HFFc6 (cell line): ENCODE measurements around the gene SUB1. TPM values are rescaled to one million over a fixed set of nuclear protein-coding genes. Genes with fewer than 3 reads are reported as not detected.
"Not testable (repeated sequence)": the region's sequence is repeated elsewhere in the genome, so short reads cannot be mapped to it uniquely, and the experiment has no call there.

Source experiments
- DNase-seq: peaks from one replicate; pipeline ENCODE4 v3.0.0-alpha.2; 2018
- H3K27ac Mint-ChIP-seq: 2 replicates; pipeline ENCODE4 v1.8.0; 2020; ENCODE audit warnings: mild to moderate bottlenecking, mixed read lengths
- H3K27me3 Mint-ChIP-seq: 2 replicates; pipeline ENCODE4 v1.8.0; 2021; ENCODE audit warnings: mild to moderate bottlenecking, moderate library complexity, mixed read lengths; ENCODE audit not compliant: insufficient read depth
- H3K36me3 Mint-ChIP-seq: 2 replicates; pipeline ENCODE4 v1.8.0; 2021; ENCODE audit warnings: low read depth, mixed read lengths
- H3K4me1 Mint-ChIP-seq: 2 replicates; pipeline ENCODE4 v1.8.0; 2020; ENCODE audit warnings: low read depth, mixed read lengths
- H3K4me3 Mint-ChIP-seq: 2 replicates; pipeline ENCODE4 v1.8.0; 2020; ENCODE audit warnings: mild to moderate bottlenecking, moderate library complexity, mixed read lengths
- H3K9me3 Mint-ChIP-seq: 2 replicates; pipeline ENCODE4 v1.8.0; 2020; ENCODE audit warnings: mild to moderate bottlenecking, mixed read lengths
- total RNA-seq, 6 experiments: library from RNA; stranded (reverse); fragmentation: NEBNext Ultra II Directional; extraction: Animal tissue kit (Norgen Biotek cat#: 25700); gene quantifications; 2 replicates in 1 of 6; 3 replicates in 5 of 6; pipeline ENCODE4 v1.2.3, GENCODE V29; 2021
- TF ChIP-seq, protein P1 (sequence below): fragments of 200-600 bp; sonication (generic); IDR thresholded peaks from 2 replicates; pipeline ENCODE4 v1.5.0; 2021; ENCODE audit warnings: antibody characterized with exemption, mild to moderate bottlenecking

The SUB1 gene
- total RNA-seq, 6 experiments from 2014 or later = 288 to 354 (median 319) TPM

DNA sequence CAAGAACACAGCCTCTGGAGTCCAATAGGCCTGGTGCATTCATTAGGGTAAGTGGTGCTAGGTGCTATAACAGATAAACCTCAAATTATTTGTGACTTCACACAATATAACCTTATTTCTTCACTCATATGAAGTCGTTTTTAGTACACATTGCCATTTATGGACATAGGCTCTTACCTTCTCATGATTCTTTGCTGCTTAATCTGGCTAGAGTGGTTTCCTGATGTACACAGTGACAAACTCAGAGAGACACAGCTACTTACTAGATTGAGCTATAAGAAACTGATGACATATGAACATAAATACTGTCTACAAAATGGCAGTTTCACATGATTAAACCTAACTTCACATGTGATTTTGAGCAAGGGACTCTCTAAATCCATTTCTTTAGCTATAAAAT lies 14.2 kb upstream of the SUB1 start:
- Mint-ChIP-seq H3K4me1 (peaks cover 6% of the 10 kb centered on the region; the same call in 1 of the 2 replicates), H3K27me3 (peaks cover 2% of the 10 kb centered on the region), H3K4me3 (no peak overlapping the region), H3K36me3 (no peaks in the 10 kb centered on the region), H3K9me3 (no peaks in the 10 kb centered on the region), H3K27ac (no peak overlapping the region)
- DNase-seq = no peak
- TF ChIP-seq, protein P1, sequence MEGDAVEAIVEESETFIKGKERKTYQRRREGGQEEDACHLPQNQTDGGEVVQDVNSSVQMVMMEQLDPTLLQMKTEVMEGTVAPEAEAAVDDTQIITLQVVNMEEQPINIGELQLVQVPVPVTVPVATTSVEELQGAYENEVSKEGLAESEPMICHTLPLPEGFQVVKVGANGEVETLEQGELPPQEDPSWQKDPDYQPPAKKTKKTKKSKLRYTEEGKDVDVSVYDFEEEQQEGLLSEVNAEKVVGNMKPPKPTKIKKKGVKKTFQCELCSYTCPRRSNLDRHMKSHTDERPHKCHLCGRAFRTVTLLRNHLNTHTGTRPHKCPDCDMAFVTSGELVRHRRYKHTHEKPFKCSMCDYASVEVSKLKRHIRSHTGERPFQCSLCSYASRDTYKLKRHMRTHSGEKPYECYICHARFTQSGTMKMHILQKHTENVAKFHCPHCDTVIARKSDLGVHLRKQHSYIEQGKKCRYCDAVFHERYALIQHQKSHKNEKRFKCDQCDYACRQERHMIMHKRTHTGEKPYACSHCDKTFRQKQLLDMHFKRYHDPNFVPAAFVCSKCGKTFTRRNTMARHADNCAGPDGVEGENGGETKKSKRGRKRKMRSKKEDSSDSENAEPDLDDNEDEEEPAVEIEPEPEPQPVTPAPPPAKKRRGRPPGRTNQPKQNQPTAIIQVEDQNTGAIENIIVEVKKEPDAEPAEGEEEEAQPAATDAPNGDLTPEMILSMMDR = no peak

DNA sequence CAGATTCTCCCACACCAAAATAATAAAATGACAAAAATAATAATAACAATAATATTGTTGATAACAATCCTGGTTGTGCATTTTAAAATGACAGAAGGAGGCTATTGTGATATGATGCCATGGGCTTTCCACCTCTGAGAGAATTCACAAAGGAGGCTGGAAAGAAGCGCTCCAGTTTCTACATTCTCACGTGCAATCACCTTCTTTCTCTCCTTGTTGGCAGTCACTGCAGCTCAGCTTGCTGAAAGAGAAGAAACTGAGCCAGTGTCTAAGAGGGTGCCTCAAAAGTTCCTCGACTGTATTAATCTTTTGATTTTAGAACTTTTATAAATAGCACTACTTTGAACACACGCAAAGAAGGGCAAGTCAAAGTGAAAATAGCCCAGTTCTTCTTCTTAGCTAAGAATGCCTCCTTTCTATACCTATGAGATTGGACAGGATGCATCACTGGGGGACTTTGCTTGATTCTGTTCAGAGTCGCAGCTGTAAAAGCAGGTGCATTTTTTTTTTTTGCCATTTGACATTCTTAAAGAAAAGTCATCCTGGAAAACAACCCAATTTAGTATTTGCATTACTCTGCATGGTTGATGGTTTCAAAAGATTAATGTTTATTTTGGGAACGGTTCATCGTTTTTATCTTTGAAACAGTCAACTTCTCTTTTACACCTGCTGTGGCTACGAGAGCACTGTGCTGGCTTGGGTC lies 12.4 kb upstream of the SUB1 start:
- Mint-ChIP-seq H3K27ac (no peak overlapping the region), H3K36me3 (no peaks in the 10 kb centered on the region), H3K4me3 (no peak overlapping the region), H3K27me3 (no peaks in the 10 kb centered on the region; the same call in 1 of the 2 replicates), H3K9me3 (no peaks in the 10 kb centered on the region), H3K4me1 (peaks cover 6% of the 10 kb centered on the region; the same call in 1 of the 2 replicates)
- TF ChIP-seq, protein P1 = no peak
- DNase-seq = no peak

DNA sequence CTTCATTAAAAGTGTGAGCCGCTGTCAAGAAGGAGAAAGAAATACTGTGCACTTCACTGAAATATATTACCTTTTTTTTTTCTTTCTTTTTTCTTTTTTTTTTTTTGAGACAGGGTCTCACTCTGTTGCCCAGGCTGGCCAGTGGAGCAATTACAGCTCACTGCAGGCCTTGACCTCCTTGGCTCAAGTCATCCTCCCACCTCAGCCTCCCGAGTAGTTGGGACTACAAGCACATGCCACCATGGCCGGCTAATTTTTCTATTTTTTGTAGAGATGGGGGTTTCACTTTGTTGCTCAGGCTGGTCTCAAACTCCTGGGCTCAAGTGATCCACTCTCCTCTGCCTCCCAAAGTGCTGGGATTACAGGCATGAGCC lies 11.9 kb upstream of the SUB1 start:
- H3K27me3 Mint-ChIP-seq, DNase-seq, H3K27ac Mint-ChIP-seq, H3K9me3 Mint-ChIP-seq, H3K4me3 Mint-ChIP-seq, H3K4me1 Mint-ChIP-seq, H3K36me3 Mint-ChIP-seq: not testable (repeated sequence)

DNA sequence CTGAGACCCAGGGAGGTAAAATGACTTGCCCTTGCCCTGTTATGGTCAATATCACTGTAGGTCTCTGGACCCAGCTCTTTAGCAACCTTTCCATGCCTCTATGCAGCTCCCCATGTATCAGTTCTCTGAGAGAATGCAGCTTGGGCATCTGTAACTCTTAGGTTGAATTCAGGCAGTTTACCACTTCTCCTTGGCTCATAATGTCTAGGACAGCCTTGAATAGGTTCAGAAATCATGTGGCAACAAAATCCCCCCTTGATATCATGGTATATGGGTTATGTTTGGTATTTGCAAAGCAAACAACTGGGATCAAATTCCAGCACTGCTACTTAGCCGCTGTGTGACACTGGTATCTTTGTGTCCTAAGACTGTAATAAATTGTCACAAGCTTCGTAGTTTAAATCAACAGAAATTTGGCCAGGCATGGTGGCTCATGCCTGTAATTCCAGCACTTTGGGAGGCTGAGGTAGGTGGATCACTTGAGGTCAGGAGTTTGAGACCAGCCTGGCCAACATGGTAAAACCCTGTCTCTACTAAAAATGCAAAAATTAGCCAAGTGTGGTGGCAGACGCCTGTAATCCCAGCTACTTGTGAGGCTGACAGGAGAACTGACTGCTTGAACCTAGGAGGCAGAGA lies 10.7 kb upstream of the SUB1 start:
- no peaks in the 10 kb centered on the region for H3K4me1 Mint-ChIP-seq
- DNase-seq = no peak
- H3K4me3 Mint-ChIP-seq = no peak overlapping the region
- no peaks in the 10 kb centered on the region for H3K27me3 Mint-ChIP-seq
- no peaks in the 10 kb centered on the region for H3K9me3 Mint-ChIP-seq
- TF ChIP-seq, protein P1 = no peak
- H3K27ac Mint-ChIP-seq = no peak overlapping the region
- H3K36me3 Mint-ChIP-seq = no peaks in the 10 kb centered on the region

DNA sequence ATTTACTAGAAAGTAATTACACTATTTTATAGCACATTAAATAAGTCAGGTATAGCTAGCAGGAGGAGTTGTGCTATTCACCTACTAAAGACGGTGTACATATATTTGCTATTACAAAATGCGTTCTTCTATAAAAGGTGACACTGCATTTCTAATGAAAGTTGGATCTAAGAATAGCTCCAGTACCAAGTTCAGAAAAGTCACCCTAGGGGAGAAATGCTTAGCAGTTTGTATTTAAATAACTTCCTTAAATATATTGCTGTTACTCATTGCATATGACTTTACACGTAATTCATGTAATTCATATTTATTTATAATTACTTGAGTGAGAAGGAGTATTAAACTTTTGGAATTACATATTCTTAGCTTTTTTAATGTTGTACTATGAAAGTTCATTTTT lies 7.0 kb upstream of the SUB1 start:
- H3K36me3 Mint-ChIP-seq = no peaks in the 10 kb centered on the region
- no peak overlapping the region for H3K4me3 Mint-ChIP-seq
- no peaks in the 10 kb centered on the region for H3K9me3 Mint-ChIP-seq
- no peaks in the 10 kb centered on the region; the same call in 1 of the 2 replicates for H3K27me3 Mint-ChIP-seq
- H3K4me1 Mint-ChIP-seq = peaks cover 21% of the 10 kb centered on the region
- no peak for DNase-seq
- TF ChIP-seq, protein P1 = no peak
- H3K27ac Mint-ChIP-seq = no peak overlapping the region

DNA sequence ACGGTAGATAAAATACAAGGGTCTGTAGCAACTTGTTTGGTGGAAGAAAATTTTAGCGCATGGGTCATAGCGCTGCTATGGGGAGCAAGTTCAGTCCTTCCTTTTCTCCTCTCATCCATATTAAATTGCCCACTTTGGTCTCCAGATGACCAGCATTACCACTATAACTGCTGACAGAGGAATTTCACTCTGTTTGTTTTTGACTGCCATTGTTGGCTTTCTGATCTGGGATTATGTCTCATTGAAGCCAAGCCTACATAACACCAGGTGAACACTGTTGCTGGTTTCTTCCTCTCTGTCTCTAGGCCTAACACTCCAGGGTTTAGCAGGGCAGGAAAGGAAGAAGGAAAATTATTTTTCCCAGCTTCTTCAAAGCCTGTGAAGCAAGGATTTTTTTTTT lies 6.6 kb upstream of the SUB1 start:
- H3K4me1 Mint-ChIP-seq = peaks cover 25% of the 10 kb centered on the region
- DNase-seq = no peak
- H3K27me3 Mint-ChIP-seq = no peaks in the 10 kb centered on the region; the same call in 1 of the 2 replicates
- no peaks in the 10 kb centered on the region for H3K36me3 Mint-ChIP-seq
- no peak overlapping the region for H3K4me3 Mint-ChIP-seq
- no peak overlapping the region for H3K27ac Mint-ChIP-seq
- no peaks in the 10 kb centered on the region for H3K9me3 Mint-ChIP-seq
- TF ChIP-seq, protein P1 = no peak
